ENCODE measurements around the gene PDE7B. TPM values are rescaled to one million over a fixed set of nuclear protein-coding genes. Genes with fewer than 3 reads are reported as not detected.

PDE7B gene
- total RNA-seq, 1 experiment from 2014 or later: not detected

- TF ChIP-seq IRF2 (CRISPR knock-in tag; IDR thresholded peaks at IDR 0.05; ENCODE audit: borderline replicate concordance, low read depth): no peak
- TF ChIP-seq USF2 (CRISPR knock-in tag; IDR thresholded peaks at IDR 0.05): no peak
- no peak for TF ChIP-seq ETV6 (CRISPR knock-in tag; IDR thresholded peaks at IDR 0.05)
- no peak for TF ChIP-seq ZNF317 (CRISPR knock-in tag; IDR thresholded peaks at IDR 0.05; ENCODE audit: borderline replicate concordance, low read depth)
- no peak for TF ChIP-seq OVOL2 (CRISPR knock-in tag; IDR thresholded peaks at IDR 0.05; ENCODE audit: borderline replicate concordance)
- no peak for TF ChIP-seq E2F5 (CRISPR knock-in tag; IDR thresholded peaks at IDR 0.05)
- no peak for TF ChIP-seq GTF2I (CRISPR knock-in tag; conservative IDR thresholded peaks at IDR 0.05)
- TF ChIP-seq ZNF232 (CRISPR knock-in tag; IDR thresholded peaks at IDR 0.05): no peak
- TF ChIP-seq ZNF425 (CRISPR knock-in tag; conservative IDR thresholded peaks at IDR 0.05): no peak
- TF ChIP-seq ZNF396 (CRISPR knock-in tag; IDR thresholded peaks at IDR 0.05; ENCODE audit: borderline replicate concordance): no peak
- TF ChIP-seq CREB1 (CRISPR knock-in tag; IDR thresholded peaks at IDR 0.05): no peak
- no peak for TF ChIP-seq PRRX2 (CRISPR knock-in tag; IDR thresholded peaks at IDR 0.05)
Observed at GRCh38 chr6:136012943-136013342, 161.4 kb downstream of the PDE7B start (continued).

- Mint-ChIP-seq H3K4me3 (no peak overlapping the region), H3K9me3 (peaks cover 3% of the 10 kb centered on the region), H3K4me1 (peaks cover 16% of the 10 kb centered on the region), H3K27ac (0 out of 2 replicates have a peak overlapping the region, but pooled peaks have one; percentile 7), H3K27me3 (ENCODE audit: low read depth) (no peaks in the 10 kb centered on the region; the same call in 1 of the 2 replicates), H3K36me3 (no peaks in the 10 kb centered on the region)
- ChIA-PET CTCF (interaction anchor here (0.6 kb wide), 1 partner anchor 54 kb away, joined by 4 read pairs; no protein-coding TSS in a partner anchor), POLR2A (no interaction called here)
- DNase-seq (ENCODE audit: low spot score) (no peak), ATAC-seq (no peak)
- TF ChIP-seq ZNF416 (CRISPR knock-in tag; IDR thresholded peaks at IDR 0.05) (no peak), SOX15 (CRISPR knock-in tag; IDR thresholded peaks at IDR 0.05) (no peak), ZNF317 (CRISPR knock-in tag; IDR thresholded peaks at IDR 0.05; ENCODE audit: borderline replicate concordance, low read depth) (no peak), ESRRA (CRISPR knock-in tag; IDR thresholded peaks at IDR 0.05; ENCODE audit: borderline replicate concordance) (no peak), ETV6 (CRISPR knock-in tag; IDR thresholded peaks at IDR 0.05) (no peak), ZNF396 (CRISPR knock-in tag; IDR thresholded peaks at IDR 0.05; ENCODE audit: borderline replicate concordance) (no peak), CDX4 (CRISPR knock-in tag; IDR thresholded peaks at IDR 0.05; ENCODE audit: borderline replicate concordance) (no peak), FOXP4 (CRISPR knock-in tag; IDR thresholded peaks at IDR 0.05) (no peak), ZNF512 (CRISPR knock-in tag; IDR thresholded peaks at IDR 0.05; ENCODE audit: borderline replicate concordance) (no peak), MLX (CRISPR knock-in tag; IDR thresholded peaks at IDR 0.05) (no peak), JAZF1 (CRISPR knock-in tag; IDR thresholded peaks at IDR 0.05) (no peak), ZMAT4 (CRISPR knock-in tag; IDR thresholded peaks at IDR 0.05) (no peak), TEAD1 (CRISPR knock-in tag; IDR thresholded peaks at IDR 0.05) (no peak), NFYB (CRISPR knock-in tag; conservative IDR thresholded peaks at IDR 0.05; ENCODE audit: low read depth) (no peak)
Observed at GRCh38 chr6:136014454-136015437, 163.2 kb downstream of the PDE7B start.

All from WTC11 (cell line).